ENCODE data around the gene CIT. TPM values are rescaled to one million over a fixed set of nuclear protein-coding genes. Genes with fewer than 3 reads are reported as not detected.

CIT gene
- total and polyA plus RNA-seq, 8 donors, result 7.0 to 33.2 (median 20.8) TPM

DNA sequence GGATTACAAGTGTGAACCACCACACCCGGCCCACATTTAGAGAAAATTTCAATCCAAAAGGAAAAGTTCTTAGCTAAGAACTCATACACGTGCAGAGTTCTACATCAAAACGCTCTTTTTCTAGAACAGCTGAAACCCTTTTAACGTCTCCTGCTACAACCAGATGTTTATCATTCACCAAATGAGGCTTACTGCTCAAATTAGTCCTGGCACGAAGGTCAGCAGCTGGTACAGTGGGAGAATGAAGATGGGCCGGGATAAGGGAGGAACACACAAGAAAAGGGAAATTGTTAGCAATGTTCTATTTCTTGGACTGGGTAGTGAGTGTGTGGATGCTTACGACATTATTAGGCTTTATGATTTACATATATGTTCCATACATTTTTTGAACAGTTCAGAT lies 171.9 kb downstream of the CIT start:
- TF ChIP-seq, protein P1, sequence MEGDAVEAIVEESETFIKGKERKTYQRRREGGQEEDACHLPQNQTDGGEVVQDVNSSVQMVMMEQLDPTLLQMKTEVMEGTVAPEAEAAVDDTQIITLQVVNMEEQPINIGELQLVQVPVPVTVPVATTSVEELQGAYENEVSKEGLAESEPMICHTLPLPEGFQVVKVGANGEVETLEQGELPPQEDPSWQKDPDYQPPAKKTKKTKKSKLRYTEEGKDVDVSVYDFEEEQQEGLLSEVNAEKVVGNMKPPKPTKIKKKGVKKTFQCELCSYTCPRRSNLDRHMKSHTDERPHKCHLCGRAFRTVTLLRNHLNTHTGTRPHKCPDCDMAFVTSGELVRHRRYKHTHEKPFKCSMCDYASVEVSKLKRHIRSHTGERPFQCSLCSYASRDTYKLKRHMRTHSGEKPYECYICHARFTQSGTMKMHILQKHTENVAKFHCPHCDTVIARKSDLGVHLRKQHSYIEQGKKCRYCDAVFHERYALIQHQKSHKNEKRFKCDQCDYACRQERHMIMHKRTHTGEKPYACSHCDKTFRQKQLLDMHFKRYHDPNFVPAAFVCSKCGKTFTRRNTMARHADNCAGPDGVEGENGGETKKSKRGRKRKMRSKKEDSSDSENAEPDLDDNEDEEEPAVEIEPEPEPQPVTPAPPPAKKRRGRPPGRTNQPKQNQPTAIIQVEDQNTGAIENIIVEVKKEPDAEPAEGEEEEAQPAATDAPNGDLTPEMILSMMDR (IDR thresholded peaks at IDR 0.05), result no peak
- Histone ChIP-seq H3K9me3 (no peaks in the 10 kb centered on the region), H3K27ac (no peak overlapping the region), H3K36me3 (peaks cover 0 to 22% of the 10 kb centered on the region in 2 donors), H3K4me1 (no peaks in the 10 kb centered on the region), H3K27me3 (no peaks in the 10 kb centered on the region), H3K4me3 (no peak overlapping the region)
- intact Hi-C loops (cut with DNase I), result no loop called here
- DNase-seq (no peak), ATAC-seq (no peak)

DNA sequence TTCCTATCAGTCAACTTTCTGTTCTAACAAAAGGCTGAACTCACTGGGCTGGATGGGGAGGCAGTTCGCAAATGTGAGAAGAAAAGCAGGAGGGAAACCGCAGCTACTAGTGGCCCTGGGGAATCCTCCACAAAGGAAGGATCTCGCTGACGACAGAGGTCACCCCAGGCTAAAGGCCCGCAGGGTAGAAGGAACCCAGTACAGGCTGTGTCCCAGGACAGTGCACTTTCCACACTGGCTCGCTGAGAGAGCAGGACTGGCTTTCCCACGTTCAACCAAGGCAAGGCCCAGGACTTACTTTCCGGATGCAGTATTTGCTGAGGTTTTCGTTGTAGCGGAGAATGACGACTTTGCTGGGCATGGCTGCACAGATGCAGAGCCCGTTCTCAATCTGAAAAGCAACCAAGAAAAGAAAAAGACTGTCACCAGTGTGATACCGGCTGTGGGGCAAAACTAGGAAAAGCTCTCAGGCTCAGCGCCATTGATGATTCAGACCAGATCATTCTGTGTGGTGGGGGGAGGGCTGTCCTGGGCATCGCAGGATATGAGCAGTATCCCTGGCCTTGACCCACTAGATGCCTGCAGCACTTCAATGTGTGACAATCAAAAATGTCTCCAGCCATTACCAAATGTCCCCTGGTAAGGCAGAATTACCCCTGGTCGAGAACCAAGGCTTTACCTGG lies 172.9 kb downstream of the CIT start:
- ATAC-seq, result no peak
- no peak overlapping the region for H3K27ac ChIP-seq
- H3K27me3 ChIP-seq, result no peaks in the 10 kb centered on the region
- H3K4me3 ChIP-seq, result no peak overlapping the region
- H3K36me3 ChIP-seq, result peaks cover 0 to 32% of the 10 kb centered on the region in 2 donors
- intact Hi-C loops (cut with DNase I), result no loop called here
- H3K4me1 ChIP-seq, result no peaks in the 10 kb centered on the region
- no peaks in the 10 kb centered on the region for H3K9me3 ChIP-seq
- TF ChIP-seq, protein P1 (IDR thresholded peaks at IDR 0.05), result no peak
- DNase-seq, result no peak

DNA sequence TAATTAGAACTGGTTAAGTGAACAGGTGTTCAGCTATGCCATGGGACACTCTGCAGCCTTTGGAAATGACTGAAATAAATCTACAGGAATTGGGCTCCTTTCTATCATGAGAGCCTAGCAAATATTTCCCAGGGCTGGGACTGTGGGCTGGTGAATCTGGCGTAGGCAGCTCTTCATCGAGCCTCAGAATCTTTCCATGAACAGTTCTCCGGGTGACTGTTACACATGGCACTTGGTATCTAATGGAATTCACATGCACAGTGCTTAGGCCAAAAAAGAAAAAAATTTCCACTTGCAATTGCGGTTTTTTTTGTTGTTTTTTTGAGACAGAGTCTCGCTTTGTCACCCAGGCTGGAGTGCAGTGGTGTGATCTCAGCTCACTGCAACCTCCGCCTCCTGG lies 177.0 kb downstream of the CIT start:
- H3K9me3 ChIP-seq, result no peaks in the 10 kb centered on the region
- H3K36me3 ChIP-seq, result peaks cover 0 to 45% of the 10 kb centered on the region in 2 donors
- ATAC-seq (no peak), DNase-seq (no peak)
- H3K4me3 ChIP-seq, result no peak overlapping the region
- no peak overlapping the region for H3K27ac ChIP-seq
- intact Hi-C loops (cut with DNase I), result no loop called here
- no peaks in the 10 kb centered on the region for H3K27me3 ChIP-seq
- TF ChIP-seq, protein P1 (IDR thresholded peaks at IDR 0.05), result no peak
- H3K4me1 ChIP-seq, result no peaks in the 10 kb centered on the region

DNA sequence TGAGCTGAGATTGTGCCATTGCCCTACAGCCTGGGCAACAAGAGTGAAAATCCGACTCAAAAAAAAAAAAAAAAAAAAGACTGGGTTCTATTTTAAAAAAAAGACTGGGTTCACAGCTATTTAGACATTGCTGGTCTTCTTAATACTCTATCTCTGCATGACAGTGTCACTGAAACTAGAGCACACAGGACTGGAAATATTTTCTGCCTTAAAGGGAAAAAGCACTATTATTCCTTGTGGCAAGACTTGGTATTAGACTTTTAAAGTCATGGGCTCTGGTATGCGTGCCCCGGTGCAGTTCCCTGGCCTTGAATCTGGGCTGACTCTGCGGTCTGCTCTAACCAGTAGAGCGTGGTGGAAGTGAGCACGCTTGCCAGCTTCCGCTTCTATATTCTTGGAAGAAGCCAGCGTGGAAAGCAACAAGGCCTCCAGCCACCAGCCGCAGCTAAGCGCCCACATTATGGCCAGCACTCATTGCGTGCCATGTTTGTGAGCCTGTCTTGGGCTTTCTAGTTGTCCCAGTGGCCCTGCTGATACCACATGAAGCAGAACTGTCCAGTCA lies 177.8 kb downstream of the CIT start:
- ATAC-seq (no peak), DNase-seq (no peak)
- TF ChIP-seq, protein P1 (IDR thresholded peaks at IDR 0.05), result no peak
- H3K27ac ChIP-seq, result no peak overlapping the region
- intact Hi-C loops (cut with DNase I), result no loop called here
- H3K4me3 ChIP-seq, result no peak overlapping the region
- peaks cover 0 to 44% of the 10 kb centered on the region in 2 donors for H3K36me3 ChIP-seq
- H3K4me1 ChIP-seq, result no peaks in the 10 kb centered on the region
- H3K9me3 ChIP-seq, result no peaks in the 10 kb centered on the region
- H3K27me3 ChIP-seq, result no peaks in the 10 kb centered on the region

DNA sequence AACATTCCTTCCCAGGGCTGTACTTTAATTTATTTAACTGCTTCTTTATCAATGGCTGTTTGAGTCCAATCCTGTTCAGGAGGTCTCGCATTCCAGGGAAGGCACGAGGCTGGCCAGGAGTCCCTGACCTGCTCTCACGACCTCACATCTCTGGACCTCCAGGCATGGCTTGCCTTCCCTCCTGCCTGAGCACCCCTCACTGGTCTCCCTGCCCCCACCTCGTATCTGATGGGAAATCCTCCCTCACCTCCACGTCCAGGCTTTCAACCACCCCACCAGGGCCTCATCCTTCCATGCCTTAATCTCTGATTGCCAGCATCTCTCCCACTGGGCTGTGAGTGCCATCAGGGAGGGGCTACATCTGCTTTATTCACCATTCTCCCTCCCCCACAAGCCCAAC lies 180.2 kb downstream of the CIT start:
- TF ChIP-seq, protein P1 (IDR thresholded peaks at IDR 0.05), result no peak
- ATAC-seq (no peak), DNase-seq (no peak)
- Histone ChIP-seq H3K27ac (no peak overlapping the region), H3K27me3 (no peaks in the 10 kb centered on the region), H3K4me1 (peaks cover 10 to 14% of the 10 kb centered on the region in 2 donors), H3K9me3 (no peaks in the 10 kb centered on the region), H3K36me3 (peaks cover 0 to 38% of the 10 kb centered on the region in 2 donors), H3K4me3 (no peak overlapping the region)
- intact Hi-C loops (cut with DNase I), result no loop called here

Measured in left lung (tissue), 10 donors.